ENCODE measurements around the gene HOXD10. TPM values are rescaled to one million over a fixed set of nuclear protein-coding genes. Genes with fewer than 3 reads are reported as not detected.

Gene HOXD10
- total and polyA plus RNA-seq, 9 of the 15 experiments (the other 6 are each of a cell fraction or from before 2014, with no cell fraction given): not detected

DNA sequence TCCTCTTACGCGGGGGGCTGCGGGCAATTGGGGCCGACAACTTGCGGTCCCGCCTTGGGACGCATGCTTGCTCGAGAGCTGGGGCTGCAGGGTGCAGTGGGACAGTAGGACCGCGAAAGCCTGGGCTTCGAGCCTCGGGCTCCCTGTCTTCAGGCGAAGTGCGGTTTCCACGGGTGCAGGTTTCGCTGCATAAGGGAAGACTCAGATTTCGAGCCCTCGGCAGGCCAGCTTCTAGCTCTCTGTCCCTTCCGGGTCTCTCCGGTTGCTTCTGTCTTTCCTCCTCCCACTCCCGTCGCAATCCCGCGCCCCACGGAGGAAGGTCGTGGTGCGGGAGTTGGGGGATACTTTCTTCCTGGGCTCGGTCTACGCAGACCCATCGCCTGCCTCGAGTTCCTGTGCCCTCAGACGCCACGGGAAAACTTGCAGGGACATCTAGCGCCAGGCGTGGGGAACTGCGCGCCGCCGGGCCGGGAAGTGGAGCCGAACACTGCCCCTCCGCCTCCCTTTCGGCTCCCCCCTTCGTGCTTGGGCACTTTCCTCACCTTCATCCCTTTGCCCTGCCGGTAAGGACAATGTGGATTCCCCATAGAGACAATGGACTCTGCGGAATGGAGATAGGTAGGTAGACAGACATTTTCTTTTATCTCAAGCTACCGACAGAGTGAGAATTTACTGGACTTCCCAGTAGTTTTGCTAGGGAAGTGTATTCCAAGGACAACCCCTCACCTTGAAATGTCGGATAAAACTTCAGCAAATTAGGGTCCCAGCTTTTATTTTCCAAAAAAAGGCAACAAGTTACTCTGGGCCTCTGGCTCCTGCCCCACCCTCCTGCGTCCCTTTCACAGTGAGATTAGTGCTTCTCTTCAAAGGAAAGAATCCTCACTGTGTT is 28.3 kb upstream of the HOXD10 start (continued):
- TF ChIP-seq, protein P1, sequence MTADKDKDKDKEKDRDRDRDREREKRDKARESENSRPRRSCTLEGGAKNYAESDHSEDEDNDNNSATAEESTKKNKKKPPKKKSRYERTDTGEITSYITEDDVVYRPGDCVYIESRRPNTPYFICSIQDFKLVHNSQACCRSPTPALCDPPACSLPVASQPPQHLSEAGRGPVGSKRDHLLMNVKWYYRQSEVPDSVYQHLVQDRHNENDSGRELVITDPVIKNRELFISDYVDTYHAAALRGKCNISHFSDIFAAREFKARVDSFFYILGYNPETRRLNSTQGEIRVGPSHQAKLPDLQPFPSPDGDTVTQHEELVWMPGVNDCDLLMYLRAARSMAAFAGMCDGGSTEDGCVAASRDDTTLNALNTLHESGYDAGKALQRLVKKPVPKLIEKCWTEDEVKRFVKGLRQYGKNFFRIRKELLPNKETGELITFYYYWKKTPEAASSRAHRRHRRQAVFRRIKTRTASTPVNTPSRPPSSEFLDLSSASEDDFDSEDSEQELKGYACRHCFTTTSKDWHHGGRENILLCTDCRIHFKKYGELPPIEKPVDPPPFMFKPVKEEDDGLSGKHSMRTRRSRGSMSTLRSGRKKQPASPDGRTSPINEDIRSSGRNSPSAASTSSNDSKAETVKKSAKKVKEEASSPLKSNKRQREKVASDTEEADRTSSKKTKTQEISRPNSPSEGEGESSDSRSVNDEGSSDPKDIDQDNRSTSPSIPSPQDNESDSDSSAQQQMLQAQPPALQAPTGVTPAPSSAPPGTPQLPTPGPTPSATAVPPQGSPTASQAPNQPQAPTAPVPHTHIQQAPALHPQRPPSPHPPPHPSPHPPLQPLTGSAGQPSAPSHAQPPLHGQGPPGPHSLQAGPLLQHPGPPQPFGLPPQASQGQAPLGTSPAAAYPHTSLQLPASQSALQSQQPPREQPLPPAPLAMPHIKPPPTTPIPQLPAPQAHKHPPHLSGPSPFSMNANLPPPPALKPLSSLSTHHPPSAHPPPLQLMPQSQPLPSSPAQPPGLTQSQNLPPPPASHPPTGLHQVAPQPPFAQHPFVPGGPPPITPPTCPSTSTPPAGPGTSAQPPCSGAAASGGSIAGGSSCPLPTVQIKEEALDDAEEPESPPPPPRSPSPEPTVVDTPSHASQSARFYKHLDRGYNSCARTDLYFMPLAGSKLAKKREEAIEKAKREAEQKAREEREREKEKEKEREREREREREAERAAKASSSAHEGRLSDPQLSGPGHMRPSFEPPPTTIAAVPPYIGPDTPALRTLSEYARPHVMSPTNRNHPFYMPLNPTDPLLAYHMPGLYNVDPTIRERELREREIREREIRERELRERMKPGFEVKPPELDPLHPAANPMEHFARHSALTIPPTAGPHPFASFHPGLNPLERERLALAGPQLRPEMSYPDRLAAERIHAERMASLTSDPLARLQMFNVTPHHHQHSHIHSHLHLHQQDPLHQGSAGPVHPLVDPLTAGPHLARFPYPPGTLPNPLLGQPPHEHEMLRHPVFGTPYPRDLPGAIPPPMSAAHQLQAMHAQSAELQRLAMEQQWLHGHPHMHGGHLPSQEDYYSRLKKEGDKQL (CRISPR knock-in tag; IDR thresholded peaks at IDR 0.05; ENCODE audit: borderline replicate concordance): no peak
- TF ChIP-seq TCF7L2 (IDR thresholded peaks at IDR 0.05; ENCODE audit: low read depth, low read length): no peak
- TF ChIP-seq, protein P2, sequence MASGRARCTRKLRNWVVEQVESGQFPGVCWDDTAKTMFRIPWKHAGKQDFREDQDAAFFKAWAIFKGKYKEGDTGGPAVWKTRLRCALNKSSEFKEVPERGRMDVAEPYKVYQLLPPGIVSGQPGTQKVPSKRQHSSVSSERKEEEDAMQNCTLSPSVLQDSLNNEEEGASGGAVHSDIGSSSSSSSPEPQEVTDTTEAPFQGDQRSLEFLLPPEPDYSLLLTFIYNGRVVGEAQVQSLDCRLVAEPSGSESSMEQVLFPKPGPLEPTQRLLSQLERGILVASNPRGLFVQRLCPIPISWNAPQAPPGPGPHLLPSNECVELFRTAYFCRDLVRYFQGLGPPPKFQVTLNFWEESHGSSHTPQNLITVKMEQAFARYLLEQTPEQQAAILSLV (tag; IDR thresholded peaks at IDR 0.05): no peak
- TF ChIP-seq, protein P3, sequence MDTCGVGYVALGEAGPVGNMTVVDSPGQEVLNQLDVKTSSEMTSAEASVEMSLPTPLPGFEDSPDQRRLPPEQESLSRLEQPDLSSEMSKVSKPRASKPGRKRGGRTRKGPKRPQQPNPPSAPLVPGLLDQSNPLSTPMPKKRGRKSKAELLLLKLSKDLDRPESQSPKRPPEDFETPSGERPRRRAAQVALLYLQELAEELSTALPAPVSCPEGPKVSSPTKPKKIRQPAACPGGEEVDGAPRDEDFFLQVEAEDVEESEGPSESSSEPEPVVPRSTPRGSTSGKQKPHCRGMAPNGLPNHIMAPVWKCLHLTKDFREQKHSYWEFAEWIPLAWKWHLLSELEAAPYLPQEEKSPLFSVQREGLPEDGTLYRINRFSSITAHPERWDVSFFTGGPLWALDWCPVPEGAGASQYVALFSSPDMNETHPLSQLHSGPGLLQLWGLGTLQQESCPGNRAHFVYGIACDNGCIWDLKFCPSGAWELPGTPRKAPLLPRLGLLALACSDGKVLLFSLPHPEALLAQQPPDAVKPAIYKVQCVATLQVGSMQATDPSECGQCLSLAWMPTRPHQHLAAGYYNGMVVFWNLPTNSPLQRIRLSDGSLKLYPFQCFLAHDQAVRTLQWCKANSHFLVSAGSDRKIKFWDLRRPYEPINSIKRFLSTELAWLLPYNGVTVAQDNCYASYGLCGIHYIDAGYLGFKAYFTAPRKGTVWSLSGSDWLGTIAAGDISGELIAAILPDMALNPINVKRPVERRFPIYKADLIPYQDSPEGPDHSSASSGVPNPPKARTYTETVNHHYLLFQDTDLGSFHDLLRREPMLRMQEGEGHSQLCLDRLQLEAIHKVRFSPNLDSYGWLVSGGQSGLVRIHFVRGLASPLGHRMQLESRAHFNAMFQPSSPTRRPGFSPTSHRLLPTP (IDR thresholded peaks at IDR 0.05; ENCODE audit: borderline replicate concordance, extremely low read depth, insufficient read length): no peak
- TF ChIP-seq ARHGAP35 (IDR thresholded peaks at IDR 0.05; ENCODE audit: partially characterized antibody): no peak
- TF ChIP-seq CBFB (CRISPR knock-in tag; IDR thresholded peaks at IDR 0.05): no peak
- TF ChIP-seq FOXJ3 (CRISPR knock-in tag; IDR thresholded peaks at IDR 0.05): no peak
- TF ChIP-seq, protein P4, sequence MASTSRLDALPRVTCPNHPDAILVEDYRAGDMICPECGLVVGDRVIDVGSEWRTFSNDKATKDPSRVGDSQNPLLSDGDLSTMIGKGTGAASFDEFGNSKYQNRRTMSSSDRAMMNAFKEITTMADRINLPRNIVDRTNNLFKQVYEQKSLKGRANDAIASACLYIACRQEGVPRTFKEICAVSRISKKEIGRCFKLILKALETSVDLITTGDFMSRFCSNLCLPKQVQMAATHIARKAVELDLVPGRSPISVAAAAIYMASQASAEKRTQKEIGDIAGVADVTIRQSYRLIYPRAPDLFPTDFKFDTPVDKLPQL (IDR thresholded peaks at IDR 0.05; ENCODE audit: extremely low read depth, insufficient read length): no peak
- no peak for TF ChIP-seq NR2F6 (CRISPR knock-in tag; IDR thresholded peaks at IDR 0.05)
- TF ChIP-seq MTA2 (IDR thresholded peaks at IDR 0.05; ENCODE audit: low read depth): no peak
- TF ChIP-seq, protein P5, sequence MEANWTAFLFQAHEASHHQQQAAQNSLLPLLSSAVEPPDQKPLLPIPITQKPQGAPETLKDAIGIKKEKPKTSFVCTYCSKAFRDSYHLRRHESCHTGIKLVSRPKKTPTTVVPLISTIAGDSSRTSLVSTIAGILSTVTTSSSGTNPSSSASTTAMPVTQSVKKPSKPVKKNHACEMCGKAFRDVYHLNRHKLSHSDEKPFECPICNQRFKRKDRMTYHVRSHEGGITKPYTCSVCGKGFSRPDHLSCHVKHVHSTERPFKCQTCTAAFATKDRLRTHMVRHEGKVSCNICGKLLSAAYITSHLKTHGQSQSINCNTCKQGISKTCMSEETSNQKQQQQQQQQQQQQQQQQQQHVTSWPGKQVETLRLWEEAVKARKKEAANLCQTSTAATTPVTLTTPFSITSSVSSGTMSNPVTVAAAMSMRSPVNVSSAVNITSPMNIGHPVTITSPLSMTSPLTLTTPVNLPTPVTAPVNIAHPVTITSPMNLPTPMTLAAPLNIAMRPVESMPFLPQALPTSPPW (CRISPR knock-in tag; IDR thresholded peaks at IDR 0.05): peak; percentile 35; the same call in 1 of the 2 replicates
- TF ChIP-seq SMAD3 (CRISPR knock-in tag; conservative IDR thresholded peaks at IDR 0.05): no peak
- no peak for TF ChIP-seq NFE2 (IDR thresholded peaks at IDR 0.05; ENCODE audit: low read depth)
- no peak for TF ChIP-seq TOE1 (IDR thresholded peaks at IDR 0.05; ENCODE audit: borderline replicate concordance)
- TF ChIP-seq TOE1 (CRISPR knock-in tag; IDR thresholded peaks at IDR 0.05; ENCODE audit: borderline replicate concordance, low read depth): no peak
